ENCODE results near the gene DDX1.

DNA sequence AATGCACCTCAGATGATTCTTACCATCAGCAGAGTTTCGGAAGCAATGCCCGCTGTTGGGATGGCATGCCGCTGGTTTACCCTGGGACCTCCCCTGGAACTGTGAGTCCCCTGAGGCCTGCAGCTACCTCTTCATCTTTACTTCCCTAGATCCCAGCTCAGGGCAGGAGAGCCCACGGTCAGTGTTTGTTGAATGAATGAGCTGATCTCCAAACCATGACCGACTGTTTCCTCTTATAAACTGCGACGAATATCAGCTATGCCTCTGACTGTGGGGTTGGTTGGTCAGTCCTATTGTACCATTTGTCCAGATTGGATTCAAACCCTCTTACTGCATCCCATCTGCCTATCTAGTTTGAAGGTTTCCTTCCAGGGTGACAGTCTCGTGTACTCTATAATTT is 64.4 kb downstream of the DDX1 start:
- TF ChIP-seq, protein P1, sequence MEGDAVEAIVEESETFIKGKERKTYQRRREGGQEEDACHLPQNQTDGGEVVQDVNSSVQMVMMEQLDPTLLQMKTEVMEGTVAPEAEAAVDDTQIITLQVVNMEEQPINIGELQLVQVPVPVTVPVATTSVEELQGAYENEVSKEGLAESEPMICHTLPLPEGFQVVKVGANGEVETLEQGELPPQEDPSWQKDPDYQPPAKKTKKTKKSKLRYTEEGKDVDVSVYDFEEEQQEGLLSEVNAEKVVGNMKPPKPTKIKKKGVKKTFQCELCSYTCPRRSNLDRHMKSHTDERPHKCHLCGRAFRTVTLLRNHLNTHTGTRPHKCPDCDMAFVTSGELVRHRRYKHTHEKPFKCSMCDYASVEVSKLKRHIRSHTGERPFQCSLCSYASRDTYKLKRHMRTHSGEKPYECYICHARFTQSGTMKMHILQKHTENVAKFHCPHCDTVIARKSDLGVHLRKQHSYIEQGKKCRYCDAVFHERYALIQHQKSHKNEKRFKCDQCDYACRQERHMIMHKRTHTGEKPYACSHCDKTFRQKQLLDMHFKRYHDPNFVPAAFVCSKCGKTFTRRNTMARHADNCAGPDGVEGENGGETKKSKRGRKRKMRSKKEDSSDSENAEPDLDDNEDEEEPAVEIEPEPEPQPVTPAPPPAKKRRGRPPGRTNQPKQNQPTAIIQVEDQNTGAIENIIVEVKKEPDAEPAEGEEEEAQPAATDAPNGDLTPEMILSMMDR (conservative IDR thresholded peaks at IDR 0.05 in 1 of 2, IDR thresholded peaks at IDR 0.05 in 1 of 2; ENCODE audit: low read depth in 1 of 2, low read length in 2 of 2) = no peak
- TF ChIP-seq EZH2 (IDR thresholded peaks at IDR 0.05; ENCODE audit: low read length, missing control alignments) = no peak
